Measurements from ENCODE around the gene RHBDF2. TPM values are rescaled to one million over a fixed set of nuclear protein-coding genes. Genes with fewer than 3 reads are reported as not detected.

Gene RHBDF2
- total and polyA plus RNA-seq, 2 donors: 5.9 to 20.6 TPM

GRCh38 chr17:76432004-76432403 is 69.2 kb downstream of the RHBDF2 start:
- peaks cover 0 to 5% of the 10 kb centered on the region in 2 donors for H3K36me3 ChIP-seq (ENCODE audit: control insufficient read depth in 2 of 2, insufficient read depth in 2 of 2, low read length in 1 of 2)
- H3K4me3 ChIP-seq (ENCODE audit: low read length in 2 of 2): no peak overlapping the region
- no peaks in the 10 kb centered on the region for H3K9me3 ChIP-seq (ENCODE audit: control insufficient read depth in 2 of 2, insufficient read depth in 1 of 2, low read length in 1 of 2)
- H3K27me3 ChIP-seq (ENCODE audit: control insufficient read depth in 2 of 2, insufficient read depth in 1 of 2, low read length in 1 of 2): no peaks in the 10 kb centered on the region
- WGBS: 97% methylated on average over 6 of the region's 6 CpGs
- H3K27ac ChIP-seq (ENCODE audit: low read depth in 1 of 2, low read length in 1 of 2): no peak overlapping the region
- H3K4me1 ChIP-seq (ENCODE audit: control insufficient read depth in 2 of 2, insufficient read depth in 2 of 2, low read length in 2 of 2): no peaks in the 10 kb centered on the region
- no peak for DNase-seq (ENCODE audit: low read depth in 6 of 9, low spot score in 9 of 9)

DNA sequence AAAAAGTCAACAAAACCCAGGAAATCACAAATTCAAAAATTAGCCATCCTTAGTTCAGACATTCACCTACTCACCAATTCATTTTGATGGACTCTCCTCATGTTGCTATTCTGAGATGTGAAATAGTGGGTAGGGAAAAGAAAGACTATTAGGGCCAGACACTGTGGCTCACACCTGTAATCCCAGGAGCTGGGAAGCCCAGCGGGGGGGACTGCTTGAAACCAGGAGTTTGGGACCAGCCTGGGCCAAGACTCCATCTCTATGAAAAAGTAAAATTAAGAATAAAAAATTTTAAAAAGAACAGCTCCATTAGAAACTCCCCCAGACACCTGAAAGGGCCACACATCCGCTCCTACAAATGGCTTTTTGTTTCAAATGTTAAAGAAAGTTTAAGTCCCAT is 69.7 kb downstream of the RHBDF2 start:
- H3K36me3 ChIP-seq (ENCODE audit: control insufficient read depth in 2 of 2, insufficient read depth in 2 of 2, low read length in 1 of 2): peaks cover 0 to 5% of the 10 kb centered on the region in 2 donors
- no peaks in the 10 kb centered on the region for H3K9me3 ChIP-seq (ENCODE audit: control insufficient read depth in 2 of 2, insufficient read depth in 1 of 2, low read length in 1 of 2)
- WGBS: over 99% methylated on average over 2 of the region's 2 CpGs
- H3K27ac ChIP-seq (ENCODE audit: low read depth in 1 of 2, low read length in 1 of 2): no peak overlapping the region
- no peak for DNase-seq (ENCODE audit: low read depth in 6 of 9, low spot score in 9 of 9)
- no peaks in the 10 kb centered on the region for H3K27me3 ChIP-seq (ENCODE audit: control insufficient read depth in 2 of 2, insufficient read depth in 1 of 2, low read length in 1 of 2)
- H3K4me1 ChIP-seq (ENCODE audit: control insufficient read depth in 2 of 2, insufficient read depth in 2 of 2, low read length in 2 of 2): no peaks in the 10 kb centered on the region
- H3K4me3 ChIP-seq (ENCODE audit: low read length in 2 of 2): no peak overlapping the region

DNA sequence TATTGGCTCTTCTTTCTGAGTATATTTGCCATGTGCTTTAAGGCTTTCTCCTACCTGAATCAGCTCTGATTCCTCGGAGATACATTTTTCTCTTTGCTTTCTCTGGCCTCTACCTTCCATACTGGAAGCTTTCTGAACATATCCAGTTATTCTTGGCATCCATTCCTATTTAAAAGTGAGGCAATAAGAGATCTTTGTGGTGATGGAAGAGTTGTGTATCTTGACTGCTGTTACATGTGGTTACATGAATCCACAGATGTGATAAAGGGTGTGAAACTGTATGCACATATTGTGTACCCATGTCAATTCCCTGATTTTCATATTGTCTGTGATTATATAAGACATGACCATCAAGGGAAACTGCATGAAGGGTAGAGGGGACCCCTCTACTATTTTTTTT is 72.7 kb downstream of the RHBDF2 start:
- 94% methylated on average over 1 of the region's 1 CpG for WGBS
- DNase-seq (ENCODE audit: low read depth in 6 of 9, low spot score in 9 of 9): no peak
- H3K27ac ChIP-seq (ENCODE audit: low read depth in 1 of 2, low read length in 1 of 2): no peak overlapping the region

GRCh38 chr17:76427501-76428231 is 73.6 kb downstream of the RHBDF2 start:
- no peaks in the 10 kb centered on the region for H3K4me1 ChIP-seq (ENCODE audit: control insufficient read depth in 2 of 2, insufficient read depth in 2 of 2, low read length in 2 of 2)
- no peaks in the 10 kb centered on the region for H3K27me3 ChIP-seq (ENCODE audit: control insufficient read depth in 2 of 2, insufficient read depth in 1 of 2, low read length in 1 of 2)
- peaks cover 0 to 3% of the 10 kb centered on the region in 2 donors for H3K36me3 ChIP-seq (ENCODE audit: control insufficient read depth in 2 of 2, insufficient read depth in 2 of 2, low read length in 1 of 2)
- H3K9me3 ChIP-seq (ENCODE audit: control insufficient read depth in 2 of 2, insufficient read depth in 1 of 2, low read length in 1 of 2): no peaks in the 10 kb centered on the region
- DNase-seq (ENCODE audit: low read depth in 6 of 9, low spot score in 9 of 9): no peak
- 94% methylated on average over 8 of the region's 8 CpGs for WGBS
- no peak overlapping the region for H3K4me3 ChIP-seq (ENCODE audit: low read length in 2 of 2)
- peak overlapping the region in 1 of 2 donors; percentile 3 for H3K27ac ChIP-seq (ENCODE audit: low read depth in 1 of 2, low read length in 1 of 2)

More for the DNA sequence above, 72.7 kb downstream of the RHBDF2 start:
- no peaks in the 10 kb centered on the region for H3K27me3 ChIP-seq (ENCODE audit: control insufficient read depth in 2 of 2, insufficient read depth in 1 of 2, low read length in 1 of 2)
- no peaks in the 10 kb centered on the region for H3K4me1 ChIP-seq (ENCODE audit: control insufficient read depth in 2 of 2, insufficient read depth in 2 of 2, low read length in 2 of 2)
- no peak overlapping the region for H3K4me3 ChIP-seq (ENCODE audit: low read length in 2 of 2)
- H3K36me3 ChIP-seq (ENCODE audit: control insufficient read depth in 2 of 2, insufficient read depth in 2 of 2, low read length in 1 of 2): no peaks in the 10 kb centered on the region
- H3K9me3 ChIP-seq (ENCODE audit: control insufficient read depth in 2 of 2, insufficient read depth in 1 of 2, low read length in 1 of 2): no peaks in the 10 kb centered on the region

DNA sequence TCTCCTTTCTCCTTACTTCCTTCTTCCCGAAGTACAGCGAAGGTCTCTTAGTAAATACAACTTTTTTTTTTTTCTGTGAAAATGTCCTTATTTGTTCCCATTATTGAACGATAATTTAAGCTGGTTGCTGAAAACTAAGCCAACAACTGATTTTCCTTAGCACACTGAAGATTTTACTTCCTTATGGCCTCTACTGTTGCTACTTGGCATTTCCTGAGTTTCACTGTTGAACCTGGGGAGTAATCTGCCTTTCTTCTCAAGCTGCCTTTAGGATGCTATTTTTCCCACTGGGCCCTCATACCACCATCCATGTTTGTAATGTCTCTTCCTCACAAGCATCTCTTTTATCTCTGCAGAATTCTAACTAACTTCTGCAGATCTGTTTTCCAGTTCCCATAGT is 74.4 kb downstream of the RHBDF2 start:
- no peak overlapping the region for H3K27ac ChIP-seq (ENCODE audit: low read depth in 1 of 2, low read length in 1 of 2)
- DNase-seq (ENCODE audit: low read depth in 6 of 9, low spot score in 9 of 9): no peak
- H3K27me3 ChIP-seq (ENCODE audit: control insufficient read depth in 2 of 2, insufficient read depth in 1 of 2, low read length in 1 of 2): no peaks in the 10 kb centered on the region
- H3K9me3 ChIP-seq (ENCODE audit: control insufficient read depth in 2 of 2, insufficient read depth in 1 of 2, low read length in 1 of 2): no peaks in the 10 kb centered on the region
- WGBS: 95% methylated on average over 3 of the region's 3 CpGs
- H3K4me3 ChIP-seq (ENCODE audit: low read length in 2 of 2): no peak overlapping the region
- H3K4me1 ChIP-seq (ENCODE audit: control insufficient read depth in 2 of 2, insufficient read depth in 2 of 2, low read length in 2 of 2): no peaks in the 10 kb centered on the region
- H3K36me3 ChIP-seq (ENCODE audit: control insufficient read depth in 2 of 2, insufficient read depth in 2 of 2, low read length in 1 of 2): peaks cover 0 to 8% of the 10 kb centered on the region in 2 donors

DNA sequence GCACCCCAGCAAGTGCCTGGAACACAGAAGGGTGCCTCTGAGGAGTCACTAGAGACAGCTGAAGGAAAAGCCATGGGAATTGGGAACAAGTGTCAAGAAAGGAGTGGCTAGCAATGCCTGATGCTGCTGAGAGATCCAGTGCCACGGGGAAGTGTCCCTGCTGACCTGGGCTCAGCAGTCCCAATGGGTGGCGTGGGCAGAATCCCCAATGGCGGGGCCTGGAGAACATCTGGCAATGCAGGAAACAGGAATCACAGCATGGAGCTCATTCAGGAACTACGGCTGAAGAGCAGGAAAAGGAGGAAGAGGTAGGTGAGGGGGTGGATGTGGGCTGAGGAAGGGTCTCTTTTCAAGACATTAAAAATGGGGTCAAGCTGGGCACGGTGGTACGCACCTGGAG is 78.4 kb downstream of the RHBDF2 start:
- no peak overlapping the region for H3K4me3 ChIP-seq (ENCODE audit: low read length in 2 of 2)
- H3K27me3 ChIP-seq (ENCODE audit: control insufficient read depth in 2 of 2, insufficient read depth in 1 of 2, low read length in 1 of 2): no peaks in the 10 kb centered on the region
- H3K36me3 ChIP-seq (ENCODE audit: control insufficient read depth in 2 of 2, insufficient read depth in 2 of 2, low read length in 1 of 2): peaks cover 0 to 11% of the 10 kb centered on the region in 2 donors
- no peak overlapping the region for H3K27ac ChIP-seq (ENCODE audit: low read depth in 1 of 2, low read length in 1 of 2)
- peaks cover 4 to 10% of the 10 kb centered on the region in 2 donors for H3K4me1 ChIP-seq (ENCODE audit: control insufficient read depth in 2 of 2, insufficient read depth in 2 of 2, low read length in 2 of 2)
- DNase-seq (ENCODE audit: low read depth in 6 of 9, low spot score in 9 of 9): no peak
- 97% methylated on average over 6 of the region's 6 CpGs for WGBS
- H3K9me3 ChIP-seq (ENCODE audit: control insufficient read depth in 2 of 2, insufficient read depth in 1 of 2, low read length in 1 of 2): no peaks in the 10 kb centered on the region

DNA sequence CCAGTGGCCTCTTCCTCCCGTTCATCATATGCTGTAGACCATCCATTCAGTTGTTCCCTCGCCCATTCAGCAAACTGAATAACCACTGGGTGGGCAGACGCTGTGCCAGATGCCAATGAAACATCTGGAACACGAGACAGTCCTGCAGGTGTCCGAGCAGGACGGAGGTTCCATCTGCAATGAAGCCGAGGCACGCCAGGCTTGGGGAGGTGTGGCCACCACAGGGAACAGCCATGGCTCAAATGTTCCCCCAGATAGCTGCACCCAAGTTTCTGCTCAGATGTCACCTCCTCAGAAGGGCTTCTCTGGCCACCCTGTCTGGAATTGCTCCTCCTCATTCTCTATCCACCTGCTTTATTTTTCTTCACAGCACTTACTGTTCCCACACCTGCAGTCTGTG is 78.8 kb downstream of the RHBDF2 start:
- Histone ChIP-seq H3K27me3 (ENCODE audit: control insufficient read depth in 2 of 2, insufficient read depth in 1 of 2, low read length in 1 of 2) (no peaks in the 10 kb centered on the region), H3K27ac (ENCODE audit: low read depth in 1 of 2, low read length in 1 of 2) (no peak overlapping the region), H3K4me3 (ENCODE audit: low read length in 2 of 2) (no peak overlapping the region), H3K9me3 (ENCODE audit: control insufficient read depth in 2 of 2, insufficient read depth in 1 of 2, low read length in 1 of 2) (no peaks in the 10 kb centered on the region), H3K36me3 (ENCODE audit: control insufficient read depth in 2 of 2, insufficient read depth in 2 of 2, low read length in 1 of 2) (peaks cover 0 to 11% of the 10 kb centered on the region in 2 donors), H3K4me1 (ENCODE audit: control insufficient read depth in 2 of 2, insufficient read depth in 2 of 2, low read length in 2 of 2) (peaks cover 8 to 14% of the 10 kb centered on the region in 2 donors)
- DNase-seq (ENCODE audit: low read depth in 6 of 9, low spot score in 9 of 9): no peak
- 98% methylated on average over 8 of the region's 8 CpGs for WGBS

DNA sequence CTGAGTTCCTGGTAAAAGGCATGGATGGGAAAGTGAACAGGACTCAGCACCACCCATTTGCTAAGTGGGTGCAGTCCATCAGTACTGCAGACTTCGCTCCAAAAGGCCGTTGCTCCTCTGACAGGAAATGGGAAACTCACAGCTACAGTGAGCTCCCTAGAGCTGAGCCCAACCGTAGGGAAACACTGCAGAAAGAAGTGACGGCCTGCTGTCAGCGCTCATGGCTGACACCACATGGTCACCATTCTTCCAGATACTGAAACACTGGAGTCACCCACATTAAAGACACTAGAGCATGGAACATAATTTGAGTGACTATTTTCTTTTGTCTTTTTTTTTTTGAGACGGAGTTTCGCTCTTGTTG is 80.2 kb downstream of the RHBDF2 start:
- Histone ChIP-seq H3K36me3 (ENCODE audit: control insufficient read depth in 2 of 2, insufficient read depth in 2 of 2, low read length in 1 of 2) (peaks cover 0 to 11% of the 10 kb centered on the region in 2 donors), H3K27ac (ENCODE audit: low read depth in 1 of 2, low read length in 1 of 2) (no peak overlapping the region), H3K27me3 (ENCODE audit: control insufficient read depth in 2 of 2, insufficient read depth in 1 of 2, low read length in 1 of 2) (no peaks in the 10 kb centered on the region), H3K4me3 (ENCODE audit: low read length in 2 of 2) (no peak overlapping the region), H3K9me3 (ENCODE audit: control insufficient read depth in 2 of 2, insufficient read depth in 1 of 2, low read length in 1 of 2) (no peaks in the 10 kb centered on the region), H3K4me1 (ENCODE audit: control insufficient read depth in 2 of 2, insufficient read depth in 2 of 2, low read length in 2 of 2) (peaks cover 8 to 19% of the 10 kb centered on the region in 2 donors)
- 95% methylated on average over 7 of the region's 7 CpGs for WGBS
- DNase-seq (ENCODE audit: low read depth in 6 of 9, low spot score in 9 of 9): no peak

Measured in thymus (tissue), 11 donors.